HG02678 (cell line): ENCODE results near the gene COL21A1.

Source experiments
- ATAC-seq: cut with Tn5 transposase; IDR thresholded peaks from one replicate; pipeline ENCODE4 v1.9.1; 2021; ENCODE audit warnings: mild to moderate bottlenecking, moderate library complexity; ENCODE audit not compliant: unreplicated experiment

COL21A1 gene

DNA sequence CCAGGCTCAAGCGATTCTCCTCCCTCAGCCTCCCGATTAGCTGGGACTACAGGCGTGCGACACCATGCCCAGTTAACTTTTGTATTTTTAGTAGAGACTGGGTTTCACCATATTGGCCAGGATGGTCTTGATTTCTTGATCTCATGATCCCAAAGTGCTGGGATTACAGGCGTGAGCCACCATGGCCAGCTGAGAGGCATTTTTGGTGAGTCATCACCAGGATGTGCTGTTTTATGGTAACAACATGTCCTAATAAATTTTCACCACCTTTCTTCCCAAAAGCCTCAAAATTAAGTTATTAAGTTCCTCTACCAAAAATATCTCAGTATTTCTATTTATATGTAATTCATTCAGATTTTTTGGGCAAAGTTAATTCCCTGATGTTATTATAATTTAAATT, 53.5 kb downstream of the COL21A1 start:
- no peak for ATAC-seq

DNA sequence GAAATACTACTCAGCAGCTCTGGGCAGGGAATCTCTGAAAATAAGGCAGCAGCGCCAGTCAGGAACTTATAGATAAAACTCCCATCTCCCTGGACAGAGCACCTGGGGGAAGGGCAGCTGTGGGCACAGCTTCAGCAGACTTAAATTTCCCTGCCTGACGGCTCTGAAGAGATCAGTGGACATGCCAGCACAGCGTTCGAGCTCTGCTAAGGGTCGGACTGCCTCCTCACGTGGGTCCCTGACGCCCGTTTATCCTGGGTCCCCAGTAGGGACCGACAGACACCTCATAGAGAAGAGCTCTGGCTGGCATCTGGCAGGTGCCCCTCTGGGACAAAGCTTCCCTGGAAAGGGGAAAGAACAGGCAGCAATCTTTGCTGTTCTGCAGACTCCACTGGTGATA, 59.0 kb downstream of the COL21A1 start:
- ATAC-seq: no peak

DNA sequence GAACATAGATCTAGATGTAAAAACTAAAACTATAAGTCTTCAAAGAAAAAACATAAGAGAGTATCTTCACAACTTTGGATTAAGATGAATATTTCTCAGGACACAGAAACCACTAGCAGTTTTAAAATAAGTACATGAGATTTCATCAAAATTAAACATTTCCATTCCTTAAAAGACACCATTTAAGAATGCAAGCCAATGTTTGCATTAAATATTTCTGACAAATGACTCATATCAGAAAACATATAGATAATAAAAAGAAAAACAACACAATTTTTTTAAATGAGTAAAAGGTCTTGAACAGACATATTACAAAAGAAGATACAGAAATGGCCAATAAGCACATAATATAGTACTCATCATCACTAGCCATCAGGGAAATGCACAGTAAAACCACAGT, 59.7 kb downstream of the COL21A1 start:
- ATAC-seq: no peak

DNA sequence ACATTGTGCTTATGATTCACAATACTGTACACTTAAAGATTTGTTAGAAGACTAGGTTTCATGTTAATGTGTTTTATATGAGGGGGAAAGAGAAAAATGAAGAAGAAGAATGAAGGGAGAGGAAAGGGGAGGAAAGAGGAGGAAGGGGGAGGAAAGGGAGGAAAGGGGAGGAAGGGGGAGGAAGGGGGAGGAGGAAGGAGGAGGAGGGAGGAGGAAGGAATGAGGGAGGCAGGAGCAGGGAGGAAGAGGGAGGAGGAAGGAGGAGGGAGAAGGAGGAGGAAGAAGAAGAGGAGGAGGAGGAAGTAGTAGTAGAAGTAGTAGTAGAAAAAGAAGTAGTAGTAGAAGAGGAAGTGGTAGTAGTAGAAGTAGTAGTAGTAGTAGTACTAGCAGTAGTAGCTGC, 70.6 kb downstream of the COL21A1 start:
- no peak for ATAC-seq

DNA sequence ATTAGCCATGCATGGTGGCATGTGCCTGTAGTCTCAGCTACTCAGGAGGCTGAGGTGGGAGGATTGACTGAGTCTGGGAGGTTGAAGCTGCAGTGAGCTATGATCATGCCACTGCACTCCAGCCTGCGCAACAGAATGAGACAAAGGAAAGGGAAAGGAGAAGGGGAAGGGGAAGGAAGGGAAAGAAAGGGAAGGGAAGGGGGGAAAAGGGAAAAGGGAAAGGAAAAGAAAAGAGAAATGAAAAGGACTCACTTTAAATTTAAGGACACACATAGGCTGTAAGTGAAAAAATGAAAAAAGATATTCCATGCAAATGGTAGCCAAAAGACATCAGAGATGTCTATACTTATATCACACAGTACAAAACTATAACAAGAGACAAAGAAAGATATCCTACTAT, 74.2 kb downstream of the COL21A1 start:
- ATAC-seq: no peak

DNA sequence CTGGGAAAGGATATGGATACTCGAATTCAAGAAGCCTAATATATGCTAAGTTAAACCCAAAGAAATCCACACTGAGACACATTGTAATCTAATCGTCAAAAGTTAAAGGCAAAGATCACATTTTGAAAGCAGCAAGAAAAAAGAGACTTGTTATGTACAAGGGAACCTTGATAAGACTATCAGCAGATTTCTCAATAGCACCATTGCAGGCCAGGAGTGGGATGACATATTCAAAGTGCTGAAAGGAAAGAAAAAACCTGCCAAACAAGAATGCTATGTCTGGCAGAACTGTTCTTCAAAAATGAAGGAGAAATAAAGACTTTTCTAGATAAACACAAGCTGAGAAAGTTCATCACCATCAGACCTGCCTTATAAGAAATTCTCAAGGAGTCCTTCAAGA, 75.2 kb downstream of the COL21A1 start:
- ATAC-seq: no peak

DNA sequence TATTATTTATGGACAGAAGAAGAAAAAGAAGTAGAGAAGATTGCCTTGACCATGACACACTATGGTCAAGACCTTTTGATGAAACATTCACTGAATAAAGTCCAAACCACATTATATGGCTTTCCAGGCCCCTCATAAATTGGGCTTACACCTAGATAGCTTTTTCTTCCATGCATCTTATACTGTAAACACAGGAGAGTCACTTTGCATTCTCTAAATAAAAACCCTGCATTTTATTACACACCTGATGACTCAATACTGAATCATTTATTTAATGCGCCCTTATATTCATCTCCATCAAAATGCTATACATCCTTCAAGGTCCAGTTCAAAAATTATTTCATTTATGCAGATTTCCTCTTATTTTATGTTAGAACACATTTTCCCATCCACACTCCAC, 78.0 kb downstream of the COL21A1 start:
- ATAC-seq: no peak

DNA sequence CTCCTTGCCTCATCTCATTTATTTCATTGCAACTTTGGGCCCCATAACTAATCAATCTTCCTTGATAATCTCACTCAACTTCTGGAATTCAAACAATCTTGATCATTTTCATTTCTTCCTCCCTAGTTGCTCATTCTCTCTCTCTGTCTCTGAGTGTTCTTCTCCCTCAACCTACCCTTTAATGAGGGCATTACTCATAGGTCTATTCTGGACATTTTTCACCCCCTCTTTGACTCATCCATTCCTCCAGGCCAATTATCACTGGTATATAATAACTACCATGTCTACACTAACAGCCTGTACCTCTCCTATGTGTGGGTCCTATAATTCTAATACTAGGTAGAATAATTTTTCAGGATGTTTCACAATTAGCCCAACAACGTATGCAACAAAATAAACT, 78.8 kb downstream of the COL21A1 start:
- ATAC-seq: no peak

DNA sequence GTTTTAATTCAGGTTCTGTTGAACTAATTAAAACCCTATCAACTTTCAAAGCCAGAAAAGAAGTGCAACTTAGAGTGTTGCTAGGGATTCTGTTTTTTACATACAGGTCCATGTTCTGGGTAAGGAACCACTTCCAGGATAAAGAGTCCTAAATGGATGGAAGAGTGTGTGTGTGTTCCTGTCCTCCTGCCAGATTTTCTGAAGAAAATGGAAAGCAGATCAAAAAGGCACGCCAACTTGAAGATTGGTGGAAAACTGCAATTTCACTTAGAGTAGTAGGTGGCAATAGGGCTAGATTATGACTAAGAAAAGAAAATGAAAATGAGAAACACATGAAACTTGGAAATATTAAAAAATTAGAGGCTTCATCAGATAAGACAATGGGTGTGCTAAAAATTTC, 85.3 kb downstream of the COL21A1 start:
- no peak for ATAC-seq

DNA sequence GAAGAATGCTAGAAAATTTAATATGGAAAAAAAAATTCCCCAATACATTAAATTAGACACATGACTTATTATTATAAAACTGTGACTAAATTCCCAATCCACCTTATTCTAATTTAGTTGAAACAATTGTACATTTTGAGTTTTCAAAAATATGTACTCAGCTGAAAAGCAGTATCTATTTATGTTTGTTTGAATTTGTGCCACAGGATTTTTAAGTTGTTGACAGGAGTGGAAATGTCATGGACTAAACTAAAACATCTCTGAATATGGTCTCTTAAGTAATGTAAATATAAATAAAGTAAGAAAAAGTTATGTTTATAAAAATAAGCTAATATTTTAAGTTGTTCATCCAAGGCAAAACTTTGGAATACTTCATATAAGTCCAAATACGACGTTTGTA, 86.9 kb downstream of the COL21A1 start:
- ATAC-seq: no peak

DNA sequence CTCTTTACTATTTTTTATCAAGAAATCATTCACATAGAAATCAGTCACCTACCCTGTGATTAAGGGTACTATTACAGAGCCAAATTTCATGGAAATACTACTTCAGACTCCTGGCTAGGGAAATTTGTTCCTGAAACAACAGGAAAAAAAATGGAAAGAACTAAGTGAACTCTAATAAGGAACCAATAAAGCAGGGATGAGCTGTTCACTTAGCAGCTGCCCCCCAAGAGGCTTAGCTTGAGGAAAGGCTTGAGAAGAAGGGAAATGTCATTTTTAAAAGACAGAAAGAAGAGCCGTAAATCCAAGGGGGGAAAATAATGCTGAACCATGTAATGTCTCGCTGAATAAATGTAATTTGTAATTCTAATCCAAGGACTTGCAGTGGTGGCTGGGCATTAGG, 88.8 kb downstream of the COL21A1 start:
- no peak for ATAC-seq

DNA sequence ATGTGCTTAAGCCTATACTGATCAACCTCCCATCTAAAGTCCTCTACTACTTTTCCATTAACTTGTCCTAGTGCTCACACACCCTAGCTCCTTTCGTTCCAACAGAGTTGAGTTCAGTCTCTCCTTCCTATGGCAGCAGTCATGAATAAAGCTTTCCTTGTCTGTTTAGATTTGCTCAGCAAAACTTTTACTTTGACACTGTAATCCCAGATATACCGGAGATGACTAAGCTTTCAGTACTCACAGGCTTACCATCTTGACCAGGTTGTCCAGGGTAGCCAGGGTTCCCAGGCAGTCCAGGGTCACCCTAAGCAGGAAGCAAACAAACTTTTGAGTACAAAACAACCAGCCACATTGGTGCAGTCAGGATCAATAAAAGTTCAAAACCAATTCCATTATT, 90.7 kb downstream of the COL21A1 start:
- ATAC-seq: no peak

DNA sequence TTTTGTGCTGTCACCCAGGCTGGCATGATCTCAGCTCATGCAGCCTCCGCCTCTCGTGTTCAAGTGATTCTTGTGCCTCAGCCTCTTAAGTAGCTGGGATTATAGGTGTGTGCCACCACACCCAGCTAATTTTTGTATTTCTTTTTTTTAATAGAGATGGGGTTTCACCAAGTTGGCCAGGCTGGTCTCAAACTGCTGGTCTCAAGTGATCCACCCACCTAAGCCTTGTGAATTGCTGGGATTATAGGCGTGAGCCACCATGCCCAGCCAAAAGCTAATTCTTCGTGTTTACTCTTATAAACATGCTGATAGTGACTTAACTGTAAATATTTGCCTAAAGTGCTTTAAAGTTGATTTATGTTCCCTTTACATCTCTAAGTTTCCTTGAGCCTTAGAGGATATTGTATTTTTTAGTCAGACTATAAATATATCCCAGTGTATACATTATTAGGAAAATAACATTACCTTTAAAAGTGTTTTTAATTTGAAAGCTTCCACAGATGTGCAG, 91.7 kb downstream of the COL21A1 start:
- no peak for ATAC-seq

DNA sequence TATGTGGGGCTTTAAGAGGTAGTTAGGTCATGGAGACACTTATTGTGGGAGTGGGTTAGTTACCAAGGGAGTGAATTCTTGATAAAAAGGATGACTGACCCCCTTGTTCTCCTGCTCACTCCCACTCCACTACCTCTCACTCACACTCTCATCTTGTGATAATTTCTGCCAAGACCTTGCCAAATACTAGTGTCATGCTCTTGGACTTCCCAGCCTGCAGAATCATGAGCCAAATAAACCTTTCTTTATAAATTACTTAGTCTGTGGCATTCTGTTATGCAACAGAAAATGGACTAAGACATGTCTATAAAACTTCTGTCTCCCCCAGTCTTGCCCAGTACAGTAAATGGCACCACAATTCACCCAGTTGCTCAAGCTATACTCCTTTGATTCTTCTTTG, 93.3 kb downstream of the COL21A1 start:
- no peak for ATAC-seq

DNA sequence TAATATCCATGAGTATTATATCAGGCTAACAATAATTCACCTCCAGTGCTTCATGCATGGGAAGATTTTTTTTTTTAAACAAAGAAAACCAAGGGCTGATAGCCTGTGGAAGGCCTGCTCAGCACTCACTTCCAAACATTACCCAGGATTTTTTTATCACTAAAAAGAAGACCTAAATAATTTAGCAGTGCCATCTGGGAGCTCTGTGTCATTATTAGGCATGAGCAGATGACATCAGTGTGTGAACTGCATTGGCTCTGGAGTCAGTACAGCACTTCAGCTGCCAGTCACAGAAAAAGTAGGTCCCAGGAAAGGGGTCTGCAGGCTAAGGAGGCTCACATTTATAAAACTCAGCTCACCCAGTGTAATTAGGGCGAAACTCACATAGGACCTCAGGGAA, 94.8 kb downstream of the COL21A1 start:
- no peak for ATAC-seq

DNA sequence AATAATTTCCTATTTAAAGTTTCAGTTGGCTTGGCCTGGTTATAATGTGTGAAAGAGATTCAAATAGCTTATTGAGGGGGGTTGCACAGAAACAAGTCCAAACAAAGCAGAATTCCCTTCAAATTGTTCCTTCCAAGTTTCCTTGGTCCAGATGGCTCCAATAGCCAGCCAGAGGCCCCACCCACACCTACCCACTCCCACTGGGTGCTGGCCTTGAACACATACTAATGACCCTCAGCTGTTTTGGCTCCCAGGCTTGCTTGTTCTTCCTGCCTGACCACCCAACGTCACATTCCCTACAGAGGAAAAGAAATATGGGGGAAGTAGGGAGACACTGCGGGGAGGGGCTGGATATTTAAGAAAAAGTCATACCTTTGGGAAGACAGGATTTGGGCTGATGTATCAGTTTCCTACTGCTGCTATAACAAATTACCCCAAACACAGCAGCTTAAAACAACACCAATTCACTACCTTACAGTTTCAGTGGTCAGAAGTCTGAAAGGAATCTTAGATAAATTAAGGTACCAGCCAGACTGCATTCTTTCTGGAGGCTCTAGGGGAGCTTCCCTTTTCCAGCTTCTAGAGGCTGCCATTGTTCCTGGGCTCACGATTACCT, 95.7 kb downstream of the COL21A1 start:
- no peak for ATAC-seq

DNA sequence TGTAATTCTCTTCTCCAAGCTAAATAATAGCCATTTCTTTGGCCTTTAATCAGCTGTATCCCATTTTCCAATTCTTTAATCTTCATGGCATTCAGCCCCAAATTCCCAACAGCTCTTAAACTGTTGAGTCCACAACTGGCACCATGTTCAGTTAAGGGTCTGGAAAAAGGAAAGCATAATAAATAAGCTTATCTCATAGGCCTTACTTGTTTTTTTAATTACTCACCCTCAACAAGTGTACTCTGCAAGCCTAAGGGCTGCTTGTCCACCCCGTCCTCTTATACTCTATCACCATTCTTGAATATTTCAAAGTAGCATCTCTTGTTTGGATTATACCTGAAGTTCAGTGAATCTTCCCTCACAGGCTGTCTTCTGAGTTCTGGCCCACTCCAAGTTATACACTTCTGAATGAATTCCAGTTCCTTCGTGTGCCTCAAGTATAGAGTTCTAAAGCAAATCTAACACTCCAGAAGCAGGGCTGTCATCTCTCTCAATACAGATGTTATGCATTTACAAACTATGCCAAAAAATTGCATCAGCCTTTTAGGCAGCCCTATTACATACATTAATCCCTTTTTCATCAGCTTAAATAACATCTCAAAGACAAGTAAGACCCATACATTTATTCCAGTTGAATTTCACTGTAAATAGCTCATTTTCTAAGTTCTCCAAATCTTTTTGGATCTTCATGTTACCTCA, 98.7 kb downstream of the COL21A1 start:
- ATAC-seq: no peak

DNA sequence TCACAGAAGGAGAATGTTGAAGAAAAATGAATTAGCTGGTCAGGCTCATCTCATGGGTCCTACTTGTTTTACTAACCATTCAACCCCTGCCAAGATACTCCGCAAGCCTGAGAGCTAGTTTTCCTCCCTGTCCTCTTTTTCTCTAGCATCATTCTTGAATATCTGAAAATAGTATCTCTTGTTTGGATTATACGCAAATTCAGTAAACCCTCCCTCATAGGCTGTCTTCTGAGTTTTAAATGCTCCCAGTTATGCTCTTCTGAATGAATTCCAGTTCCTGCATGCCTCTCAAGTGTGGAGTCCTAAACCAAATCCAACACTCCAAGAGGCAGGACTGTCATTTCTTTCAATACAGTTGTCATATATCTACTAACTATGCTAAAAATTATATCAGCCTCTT, 99.6 kb downstream of the COL21A1 start:
- ATAC-seq: no peak

DNA sequence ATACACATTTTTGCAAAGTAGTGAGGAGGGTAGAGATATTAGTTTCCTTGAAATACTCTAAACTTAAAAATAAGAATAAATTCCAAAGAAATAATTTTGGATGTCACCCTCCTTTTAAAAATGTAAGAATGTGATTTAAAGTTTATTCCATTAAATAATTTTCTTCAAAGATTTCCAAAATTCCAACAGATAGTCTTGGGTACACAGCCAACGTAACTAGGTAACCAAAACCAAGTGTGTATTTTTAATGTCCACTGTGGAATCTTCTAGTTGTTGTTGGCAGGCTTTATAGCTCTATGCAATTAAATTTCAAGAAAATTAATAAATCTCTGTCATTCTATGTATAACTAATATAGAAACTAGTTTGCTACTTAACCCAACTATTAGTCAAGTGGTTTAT, 101.3 kb downstream of the COL21A1 start:
- ATAC-seq: no peak

DNA sequence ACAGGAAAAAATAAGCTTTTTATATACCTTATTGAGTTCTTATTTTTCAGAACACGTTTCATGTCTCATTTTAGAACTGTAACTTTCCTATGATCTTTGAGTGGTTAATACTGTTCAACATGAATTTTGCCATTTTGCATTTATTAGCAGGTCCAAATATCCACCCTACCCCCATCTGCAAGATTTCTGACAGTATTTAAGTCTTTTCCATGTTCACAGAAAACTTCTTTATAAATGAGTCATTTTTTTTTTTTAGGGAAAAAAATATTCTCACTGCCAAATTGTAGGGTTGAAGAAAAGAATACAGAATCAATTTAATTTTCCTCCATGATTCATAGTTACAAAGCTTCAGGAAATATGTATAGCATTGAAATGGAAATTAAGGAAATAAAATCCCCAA, 101.8 kb downstream of the COL21A1 start:
- ATAC-seq: no peak

DNA sequence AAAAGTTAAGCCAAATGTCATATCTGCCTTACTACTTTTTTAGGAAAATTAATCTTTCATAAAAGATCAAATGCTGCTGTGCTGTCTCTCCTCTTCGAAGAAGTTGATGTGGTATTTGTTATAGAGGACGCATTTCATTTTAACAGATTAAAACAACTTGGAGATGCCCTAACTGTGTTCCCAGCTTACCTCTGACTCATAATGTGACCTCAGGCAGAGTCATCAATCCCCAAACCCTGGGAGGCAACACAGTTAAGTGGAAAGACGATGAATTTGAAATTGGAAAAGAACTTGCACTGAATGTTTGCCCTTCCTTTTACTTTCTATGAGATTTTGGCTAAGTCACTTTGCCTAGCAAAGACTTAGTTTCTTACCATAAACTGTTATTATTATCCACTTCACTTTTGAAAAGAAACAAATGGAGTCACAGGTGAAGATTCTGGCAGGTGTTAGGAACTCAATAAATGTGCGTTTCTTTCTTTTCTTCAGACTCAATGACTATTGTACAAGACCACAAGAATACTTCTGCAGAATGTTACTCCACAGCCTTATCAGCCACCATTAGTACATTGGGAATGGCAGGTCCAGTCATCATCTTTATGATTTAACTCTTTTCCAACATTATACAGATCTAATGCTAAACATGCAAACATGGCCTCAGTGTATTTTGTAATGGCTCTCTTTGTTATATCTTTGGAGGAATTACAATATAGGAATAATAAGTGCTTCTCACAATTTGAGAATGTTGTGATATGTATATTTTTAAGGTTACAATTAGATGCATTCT, 102.6 kb downstream of the COL21A1 start:
- no peak for ATAC-seq

DNA sequence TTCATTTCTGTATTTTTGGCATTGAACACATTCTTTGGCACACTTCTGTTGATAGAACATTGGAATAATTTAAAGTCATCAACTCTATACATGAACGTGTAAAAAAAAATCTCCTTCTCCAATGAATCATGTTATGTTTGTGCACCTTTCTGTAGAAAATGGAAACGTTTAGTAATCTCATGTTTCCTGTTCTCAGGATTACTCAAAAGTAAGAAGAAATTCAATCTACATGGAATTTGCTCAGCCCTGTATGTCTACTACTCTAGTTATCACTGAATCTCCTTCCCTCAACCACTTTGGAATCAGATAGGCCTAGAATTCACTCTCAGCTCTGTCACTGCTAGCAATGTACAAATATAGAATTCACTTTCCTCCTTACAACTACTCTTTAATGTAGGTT, 103.6 kb downstream of the COL21A1 start:
- ATAC-seq: no peak
